Kidney (tissue), 14 donors: ENCODE data around the gene GLRX. TPM values are rescaled to one million over a fixed set of nuclear protein-coding genes. Genes with fewer than 3 reads are reported as not detected.

Source experiments
- DNase-seq, 5 donors: peaks; one replicate each; pipeline ENCODE4 v3.0.0-alpha.2; 2013 to 2020
- FAIRE-seq: peaks from 2 replicates; lab custom pipeline; 2012; peaks lifted over from hg19 to GRCh38; lab: Jason Lieb, UNC
- H3K27ac ChIP-seq, 2 donors: one replicate each; pipeline ENCODE4 v1.7.0; 2013; ENCODE audit warnings: low read depth in 2 of 2, low read length in 2 of 2, inconsistent platforms in 1 of 2
- H3K27me3 ChIP-seq: one replicate; pipeline ENCODE4 v1.7.1; 2013; ENCODE audit warnings: low read length, inconsistent platforms; ENCODE audit not compliant: control insufficient read depth, insufficient read depth
- H3K36me3 ChIP-seq, 3 donors: one replicate each; pipeline versions ENCODE4 v1.7.0 to v1.7.1; 2013; ENCODE audit warnings: low read length in 3 of 3, control low read depth in 1 of 3, inconsistent platforms in 1 of 3; ENCODE audit not compliant: insufficient read depth in 3 of 3, control insufficient read depth in 2 of 3
- H3K4me1 ChIP-seq, 3 donors: one replicate each; pipeline versions ENCODE4 v1.7.0 to v1.7.1; 2013; ENCODE audit warnings: low read length in 3 of 3, inconsistent platforms in 1 of 3, low read depth in 1 of 3; ENCODE audit not compliant: control insufficient read depth in 2 of 3, insufficient read depth in 2 of 3
- H3K4me3 ChIP-seq, 3 donors: one replicate each; pipeline versions ENCODE4 v1.7.0 to v1.8.1; 2013; ENCODE audit warnings: low read length in 3 of 3, control low read depth in 1 of 3, inconsistent platforms in 1 of 3
- H3K9ac ChIP-seq, 3 donors: one replicate each; pipeline versions ENCODE4 v1.7.0 to v1.7.1; 2013; ENCODE audit warnings: low read length in 3 of 3, control low read depth in 1 of 3, inconsistent platforms in 1 of 3
- H3K9me3 ChIP-seq, 3 donors: one replicate each; pipeline versions ENCODE4 v1.7.0 to v1.7.1; 2013; ENCODE audit warnings: low read length in 3 of 3, control low read depth in 1 of 3, inconsistent platforms in 1 of 3; ENCODE audit not compliant: control insufficient read depth in 2 of 3, insufficient read depth in 1 of 3
- CTCF ChIP-seq: IDR thresholded peaks from 3 replicates; pipeline ENCODE4 v1.5.1; 2012; ENCODE audit warnings: mild to moderate bottlenecking, moderate library complexity, borderline replicate concordance; ENCODE audit not compliant: insufficient read depth; ENCODE audit errors: extremely low read depth
- intact Hi-C: fragments of 100-400 bp; cut with DNase I; formaldehyde crosslinking; loops from one replicate; pipeline ENCODE4 v1.11.1; 2022
- polyA plus RNA-seq: library from polyadenylated mRNA; stranded (reverse); fragments of 350-450 nt; fragmentation: Illumina TruSeq; extraction: RNeasy Lipid Tissue Mini Kit (QIAGEN cat#74804); gene quantifications from one replicate; pipeline ENCODE4 v1.2.3, GENCODE V29; 2014; ENCODE audit warnings: low read depth, low replicate concordance; ENCODE audit not compliant: insufficient read depth
- total RNA-seq: library from RNA; stranded (reverse); fragmentation: NEBNext Ultra II Directional; extraction: Animal tissue kit (Norgen Biotek cat#: 25700); gene quantifications from one replicate; pipeline ENCODE4 v1.2.1, GENCODE V29; 2021
- donor health status: control.
- donor health status: control.
- donor health status: control.
- donor health status: control.
- donor health status: control.
- donor health status: DM: yes; HTN: yes; CAD: no.
- donor health status: Normal renal cell carcinoma (clear cell type).

The GLRX gene
- total and polyA plus RNA-seq, 2 donors from 2014 or later = 57.4 to 324 TPM

- no peaks in the 10 kb centered on the region for H3K36me3 ChIP-seq
- H3K4me1 ChIP-seq = peaks cover 0 to 26% (median 18%) of the 10 kb centered on the region in 3 donors
- intact Hi-C loops = loop anchor here (10.0 kb wide), 1 partner anchor 477 kb away; no protein-coding TSS in a partner anchor
- H3K9me3 ChIP-seq = no peaks in the 10 kb centered on the region
- peak overlapping the region; percentile 80 to 92 for H3K27ac ChIP-seq
- no peaks in the 10 kb centered on the region for H3K27me3 ChIP-seq
- H3K4me3 ChIP-seq = no peak overlapping the region
- FAIRE-seq = no peak
- TF ChIP-seq CTCF = no peak
- peak in 1 of 5 donors; percentile 95 for DNase-seq
- H3K9ac ChIP-seq = peak overlapping the region in 2 of 3 donors; percentile 27 to 28
These were observed 34.8 kb upstream of the GLRX start for GRCh38 chr5:95857185-95857945.

DNA sequence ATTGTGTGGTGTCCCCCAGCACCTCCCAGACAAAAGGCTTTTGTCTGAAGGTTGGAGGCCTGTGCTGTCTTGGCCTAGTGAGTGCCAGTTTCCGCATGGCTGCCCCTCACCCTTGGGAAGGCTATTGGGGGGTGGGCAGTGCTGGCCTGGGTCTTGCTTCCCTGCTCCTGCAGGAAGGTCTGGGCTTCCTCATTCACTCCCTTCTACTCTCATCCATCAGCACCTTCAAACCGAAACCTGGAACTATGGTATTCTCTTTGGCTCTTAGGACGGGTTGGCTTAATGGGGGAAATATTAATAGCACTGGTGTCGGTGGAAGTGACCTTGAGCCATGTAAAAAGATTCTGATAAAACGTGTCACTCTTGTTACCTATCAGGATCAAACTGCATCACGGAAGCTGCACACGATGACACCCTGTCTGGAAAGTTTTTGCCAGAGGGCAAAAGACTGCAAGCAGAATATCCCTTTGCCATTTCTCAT lies 34.0 kb upstream of the GLRX start:
- Histone ChIP-seq H3K27me3 (no peaks in the 10 kb centered on the region), H3K9me3 (no peaks in the 10 kb centered on the region), H3K4me1 (peaks cover 0 to 23% (median 18%) of the 10 kb centered on the region in 3 donors), H3K36me3 (no peaks in the 10 kb centered on the region), H3K4me3 (no peak overlapping the region), H3K27ac (peak overlapping the region; percentile 80 to 92), H3K9ac (no peak overlapping the region)
- DNase-seq = no peak
- intact Hi-C loops = loop anchor here (10.0 kb wide), 1 partner anchor 478 kb away; no protein-coding TSS in a partner anchor
- TF ChIP-seq CTCF = no peak
- no peak for FAIRE-seq

DNA sequence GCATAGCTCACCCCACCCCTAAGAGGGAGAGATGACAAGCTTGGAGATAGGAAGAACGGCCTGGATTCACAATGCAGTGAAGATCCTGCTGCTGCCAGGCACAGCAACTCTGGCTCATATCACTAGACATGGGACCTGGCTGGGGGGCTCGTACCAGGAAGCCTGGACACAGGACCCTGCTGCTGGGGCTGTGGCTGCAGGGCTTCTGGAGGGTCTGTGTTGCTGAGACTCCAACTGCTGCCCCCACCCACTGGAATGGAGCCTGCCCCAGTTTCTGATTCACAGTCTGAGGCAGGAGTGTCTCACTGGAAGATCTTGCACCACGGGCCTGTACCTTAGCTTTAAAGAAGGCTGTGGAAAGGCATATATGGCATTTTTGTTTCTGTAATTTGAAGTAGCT lies 31.0 kb upstream of the GLRX start:
- Histone ChIP-seq H3K9ac (no peak overlapping the region), H3K36me3 (no peaks in the 10 kb centered on the region), H3K9me3 (no peaks in the 10 kb centered on the region), H3K27ac (no peak overlapping the region), H3K4me1 (peaks cover 0 to 21% (median 16%) of the 10 kb centered on the region in 3 donors), H3K27me3 (no peaks in the 10 kb centered on the region), H3K4me3 (no peak overlapping the region)
- TF ChIP-seq CTCF = no peak
- no peak for DNase-seq
- no peak for FAIRE-seq
- intact Hi-C loops = loop anchor here (10.0 kb wide), 1 partner anchor 481 kb away; no protein-coding TSS in a partner anchor
